ENCODE results near the gene PNPLA5.

- TF ChIP-seq CTCF (conservative IDR thresholded peaks at IDR 0.05; ENCODE audit: low read depth, low read length) (no peak), EZH2 (IDR thresholded peaks at IDR 0.05; ENCODE audit: low read length, unreplicated experiment) (no peak)
Observed at GRCh38 chr22:43847376-43848289, 44.2 kb downstream of the PNPLA5 start.
